ENCODE results near the gene ACADL.
"Not testable (repeated sequence)": the region's sequence is repeated elsewhere in the genome, so short reads cannot be mapped to it uniquely, and the experiment has no call there.

Gene ACADL

GRCh38 chr2:210203558-210203957, 21.7 kb downstream of the ACADL start:
- intact Hi-C loops (cut with DNase I) = no loop called here
- no peak for DNase-seq

- no peak for DNase-seq
- intact Hi-C loops (cut with DNase I) = no loop called here
Measured at GRCh38 chr2:210203147-210203546, 22.1 kb downstream of the ACADL start.

- no peak for DNase-seq
- intact Hi-C loops (cut with DNase I) = no loop called here
Measured at GRCh38 chr2:210199854-210200253, 25.4 kb downstream of the ACADL start.

- intact Hi-C loops (cut with DNase I) = no loop called here
- DNase-seq = no peak
Measured at GRCh38 chr2:210199186-210199765, 26.0 kb downstream of the ACADL start.

GRCh38 chr2:210198326-210198725, 26.9 kb downstream of the ACADL start:
- intact Hi-C loops (cut with DNase I) = no loop called here
- no peak for DNase-seq

GRCh38 chr2:210197720-210198119, 27.5 kb downstream of the ACADL start:
- intact Hi-C loops (cut with DNase I) = no loop called here

GRCh38 chr2:210195101-210195852, 30.0 kb downstream of the ACADL start:
- DNase-seq = peak in 2 of 10 donors; percentile 13 to 65
- intact Hi-C loops (cut with DNase I) = loop anchor here (1.0 kb wide), 2 partner anchors 122 to 218 kb away; no protein-coding TSS in a partner anchor

More at GRCh38 chr2:210197720-210198119, 27.5 kb downstream of the ACADL start:
- DNase-seq = no peak

- DNase-seq = no peak
- intact Hi-C loops (cut with DNase I) = no loop called here
Measured at GRCh38 chr2:210190345-210190744, 34.9 kb downstream of the ACADL start.

GRCh38 chr2:210189452-210190138, 35.7 kb downstream of the ACADL start:
- intact Hi-C loops (cut with DNase I) = no loop called here
- DNase-seq = no peak

GRCh38 chr2:210188755-210189154, 36.5 kb downstream of the ACADL start:
- intact Hi-C loops (cut with DNase I) = no loop called here
- no peak for DNase-seq

GRCh38 chr2:210188190-210188589, 37.1 kb downstream of the ACADL start:
- DNase-seq = no peak
- intact Hi-C loops (cut with DNase I) = no loop called here

- intact Hi-C loops (cut with DNase I); DNase-seq: not testable (repeated sequence)
Measured at GRCh38 chr2:210183936-210184335, 41.3 kb downstream of the ACADL start.

- DNase-seq; intact Hi-C loops (cut with DNase I): not testable (repeated sequence)
Measured at GRCh38 chr2:210181606-210182088, 43.6 kb downstream of the ACADL start.

- DNase-seq; intact Hi-C loops (cut with DNase I): not testable (repeated sequence)
Measured at GRCh38 chr2:210181033-210181605, 44.1 kb downstream of the ACADL start.

GRCh38 chr2:210180477-210180876, 44.8 kb downstream of the ACADL start:
- intact Hi-C loops (cut with DNase I) = no loop called here
- no peak for DNase-seq

GRCh38 chr2:210179351-210179990, 45.8 kb downstream of the ACADL start:
- no peak for DNase-seq
- intact Hi-C loops (cut with DNase I) = no loop called here

GRCh38 chr2:210177769-210178168, 47.5 kb downstream of the ACADL start:
- no peak for DNase-seq
- intact Hi-C loops (cut with DNase I) = no loop called here

GRCh38 chr2:210177115-210177514, 48.1 kb downstream of the ACADL start:
- intact Hi-C loops (cut with DNase I); DNase-seq: not testable (repeated sequence)

GRCh38 chr2:210174086-210174485, 51.2 kb downstream of the ACADL start:
- no peak for DNase-seq
- intact Hi-C loops (cut with DNase I) = no loop called here

GRCh38 chr2:210172219-210172575, 53.0 kb downstream of the ACADL start:
- intact Hi-C loops (cut with DNase I) = no loop called here
- no peak for DNase-seq

Data from posterior cingulate gyrus (tissue), 11 donors.